Measurements from ENCODE around the gene PRRC2C.

PRRC2C gene

DNA sequence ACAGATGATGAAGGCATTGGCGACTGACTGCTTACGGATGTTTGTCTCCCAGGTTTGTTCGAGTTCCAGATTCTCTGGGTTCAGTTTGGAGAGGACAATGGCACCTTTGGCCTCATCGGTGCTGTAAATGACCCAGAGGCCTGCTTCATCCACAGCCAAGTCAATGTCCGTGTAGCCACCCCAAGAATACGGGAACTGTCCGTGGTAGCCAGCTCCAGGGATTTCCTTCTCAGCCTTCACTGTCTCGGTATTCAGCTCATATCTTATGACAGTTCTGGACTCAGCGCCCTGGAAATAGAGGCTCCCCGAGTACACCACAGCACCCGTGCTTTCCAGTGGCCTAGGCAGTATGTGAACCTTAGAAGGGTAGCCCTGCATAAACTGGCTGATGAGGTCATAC, 150.8 kb downstream of the PRRC2C start:
- no peak for DNase-seq (ENCODE audit: low read depth, low spot score)

DNA sequence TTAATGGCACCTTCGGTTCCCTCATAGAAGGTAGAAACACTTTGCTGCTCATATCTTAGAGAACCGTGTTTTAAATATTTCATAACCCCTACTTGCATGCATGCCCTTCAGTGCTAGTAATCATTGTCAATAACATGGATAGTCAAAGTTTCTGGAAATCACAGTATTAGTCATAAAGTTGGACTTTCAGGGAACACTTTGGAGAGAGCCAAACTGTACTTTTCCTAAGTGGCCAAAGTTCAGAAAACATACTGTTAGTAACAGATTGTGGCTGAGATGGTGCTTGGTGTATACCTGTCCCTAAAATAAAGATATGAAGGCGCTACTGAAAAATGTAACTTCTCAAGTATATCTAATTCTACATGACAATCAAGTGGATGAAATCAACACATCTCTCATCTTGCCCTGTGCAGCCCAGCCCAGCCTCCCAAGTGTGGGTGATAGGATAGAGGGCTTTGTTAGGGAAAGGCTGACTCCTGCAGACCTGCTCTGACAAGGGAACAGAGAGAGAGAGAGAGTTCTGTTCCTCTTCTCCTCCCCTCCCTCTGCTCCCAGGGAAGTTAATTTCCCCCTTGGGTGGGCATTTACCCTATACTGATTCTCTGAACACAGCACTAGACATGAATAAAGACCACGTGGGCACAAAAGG, 152.7 kb downstream of the PRRC2C start:
- DNase-seq (ENCODE audit: low read depth, low spot score) = no peak

DNA sequence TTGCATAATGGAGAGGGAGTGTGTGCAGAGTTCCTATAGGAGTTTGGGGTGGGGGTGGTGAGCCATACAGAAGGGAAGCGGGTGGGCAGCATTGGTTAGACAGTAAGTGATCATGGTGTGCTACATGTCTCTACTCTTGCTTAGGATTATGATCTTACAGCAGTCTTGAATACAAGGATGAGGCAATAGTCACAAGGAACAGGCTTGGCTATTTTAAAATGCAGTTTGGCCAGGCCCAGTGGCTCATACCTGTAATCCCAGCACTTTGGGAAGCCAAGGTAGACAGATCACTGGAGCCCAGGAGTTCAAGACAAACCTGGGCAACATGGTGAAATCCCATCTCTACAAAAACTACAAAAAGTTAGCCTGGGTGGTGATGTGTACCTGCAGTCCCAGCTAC, 154.9 kb downstream of the PRRC2C start:
- no peak for DNase-seq (ENCODE audit: low read depth, low spot score)

DNA sequence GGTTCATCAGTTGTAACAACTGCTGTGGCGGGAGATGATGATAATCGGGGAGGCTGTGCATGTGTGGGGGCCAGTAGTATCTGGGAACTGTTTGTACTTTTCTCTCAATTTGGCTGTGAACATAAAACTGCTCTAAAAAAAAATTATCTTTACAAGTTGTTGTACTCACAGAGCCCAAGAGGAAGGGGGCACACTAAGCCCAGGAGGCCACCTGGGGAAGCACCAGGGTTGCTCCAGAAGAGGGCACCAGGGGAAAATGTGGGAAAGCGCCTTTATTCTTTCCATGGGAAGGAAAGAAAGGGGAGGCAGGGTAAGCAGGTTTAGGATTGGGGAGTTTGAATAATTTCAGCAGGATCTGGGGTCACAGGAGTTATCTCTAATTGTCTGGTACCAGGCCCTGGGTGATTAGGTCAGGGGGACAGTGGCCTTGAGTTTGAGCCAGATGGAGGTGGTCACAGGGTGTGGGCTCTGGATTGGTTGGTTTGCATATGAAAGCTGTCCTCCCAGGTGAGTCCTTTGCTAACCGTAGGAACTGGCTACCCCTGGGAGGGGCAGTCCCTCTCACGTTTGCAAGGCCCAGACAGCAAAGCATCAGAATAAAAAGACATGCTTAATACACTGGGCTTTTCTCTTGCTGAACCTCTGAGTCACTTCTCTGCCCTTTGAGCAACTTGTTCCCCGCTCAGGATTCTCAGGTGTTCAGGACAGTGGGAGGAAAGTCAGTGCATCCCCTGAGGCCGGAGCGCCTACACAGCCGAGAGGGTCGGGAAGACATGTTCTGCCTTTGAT, 155.9 kb downstream of the PRRC2C start:
- no peak for DNase-seq (ENCODE audit: low read depth, low spot score)

DNA sequence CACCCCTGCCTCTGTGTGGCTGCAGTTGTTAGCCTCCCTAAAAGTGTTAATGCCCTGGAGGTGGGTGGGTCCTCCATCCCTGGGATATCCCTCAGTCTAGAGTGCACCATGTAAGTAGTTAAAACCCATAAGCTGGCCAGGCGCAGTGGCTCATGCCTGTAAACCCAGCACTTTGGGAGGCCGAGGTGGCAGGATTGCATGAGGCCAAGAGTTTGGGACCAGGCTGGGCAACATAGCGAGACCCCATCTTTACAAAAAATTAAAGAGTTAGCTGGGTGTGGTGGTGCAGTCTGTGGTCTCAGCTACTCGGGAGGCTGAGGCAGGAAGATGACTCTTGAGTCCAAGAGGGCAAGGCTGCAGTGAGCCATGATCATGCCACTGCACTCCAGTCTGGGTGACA, 156.9 kb downstream of the PRRC2C start:
- DNase-seq (ENCODE audit: low read depth, low spot score) = no peak

Measured in iPS DF 19.7 (cell line).